ENCODE data around the gene SLC16A10. TPM values are rescaled to one million over a fixed set of nuclear protein-coding genes. Genes with fewer than 3 reads are reported as not detected.
"Not testable (repeated sequence)": the region's sequence is repeated elsewhere in the genome, so short reads cannot be mapped to it uniquely, and the experiment has no call there.

SLC16A10 gene
- total RNA-seq, 3 donors from 2014 or later = 1.3 to 5.4 (median 1.8) TPM

DNA sequence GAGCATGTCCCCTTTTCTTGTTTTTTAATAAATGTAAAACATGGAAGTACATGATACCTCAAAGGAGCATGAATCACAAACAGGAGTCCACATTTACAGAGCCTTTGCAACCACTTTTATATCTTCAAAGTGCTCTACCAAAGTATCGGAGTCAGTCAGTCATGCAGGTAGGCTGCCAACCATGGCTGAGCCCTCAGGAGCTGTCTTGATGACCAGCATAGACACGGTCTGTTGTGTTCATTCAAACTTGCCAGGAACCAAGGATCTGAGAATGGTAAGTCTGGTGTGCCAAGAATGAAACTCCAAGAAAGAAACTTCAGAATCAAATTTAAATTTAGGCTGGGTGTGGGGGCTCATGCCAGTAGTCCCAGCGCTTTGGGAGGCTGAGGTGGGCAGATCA is 111.5 kb downstream of the SLC16A10 start:
- no peaks in the 10 kb centered on the region for H3K27me3 ChIP-seq
- no peak for DNase-seq (ENCODE audit: low spot score in 2 of 2)
- no peak overlapping the region for H3K27ac ChIP-seq
- H3K4me3 ChIP-seq = no peak overlapping the region
- H3K9me3 ChIP-seq = no peaks in the 10 kb centered on the region
- H3K36me3 ChIP-seq = no peaks in the 10 kb centered on the region
- TF ChIP-seq POLR2A (IDR thresholded peaks at IDR 0.05) = no peak
- no peak for TF ChIP-seq POLR2AphosphoS5 (IDR thresholded peaks at IDR 0.05)
- TF ChIP-seq CTCF (IDR thresholded peaks at IDR 0.05) = no peak
- H3K4me1 ChIP-seq = no peaks in the 10 kb centered on the region
- intact Hi-C loops (cut with DNase I; ENCODE audit: low total_unique reads) = no loop called here

- no peak overlapping the region for H3K27ac ChIP-seq
- DNase-seq (ENCODE audit: low spot score in 2 of 2) = no peak
- no peaks in the 10 kb centered on the region for H3K4me1 ChIP-seq
- no peaks in the 10 kb centered on the region for H3K27me3 ChIP-seq
- H3K9me3 ChIP-seq = no peaks in the 10 kb centered on the region
- intact Hi-C loops (cut with DNase I; ENCODE audit: low total_unique reads) = no loop called here
- no peaks in the 10 kb centered on the region for H3K36me3 ChIP-seq
- H3K4me3 ChIP-seq = no peak overlapping the region
- TF ChIP-seq POLR2A (IDR thresholded peaks at IDR 0.05) (no peak), CTCF (IDR thresholded peaks at IDR 0.05) (no peak), POLR2AphosphoS5 (IDR thresholded peaks at IDR 0.05) (no peak)
Measured at GRCh38 chr6:111199935-111200334, 112.6 kb downstream of the SLC16A10 start.

DNA sequence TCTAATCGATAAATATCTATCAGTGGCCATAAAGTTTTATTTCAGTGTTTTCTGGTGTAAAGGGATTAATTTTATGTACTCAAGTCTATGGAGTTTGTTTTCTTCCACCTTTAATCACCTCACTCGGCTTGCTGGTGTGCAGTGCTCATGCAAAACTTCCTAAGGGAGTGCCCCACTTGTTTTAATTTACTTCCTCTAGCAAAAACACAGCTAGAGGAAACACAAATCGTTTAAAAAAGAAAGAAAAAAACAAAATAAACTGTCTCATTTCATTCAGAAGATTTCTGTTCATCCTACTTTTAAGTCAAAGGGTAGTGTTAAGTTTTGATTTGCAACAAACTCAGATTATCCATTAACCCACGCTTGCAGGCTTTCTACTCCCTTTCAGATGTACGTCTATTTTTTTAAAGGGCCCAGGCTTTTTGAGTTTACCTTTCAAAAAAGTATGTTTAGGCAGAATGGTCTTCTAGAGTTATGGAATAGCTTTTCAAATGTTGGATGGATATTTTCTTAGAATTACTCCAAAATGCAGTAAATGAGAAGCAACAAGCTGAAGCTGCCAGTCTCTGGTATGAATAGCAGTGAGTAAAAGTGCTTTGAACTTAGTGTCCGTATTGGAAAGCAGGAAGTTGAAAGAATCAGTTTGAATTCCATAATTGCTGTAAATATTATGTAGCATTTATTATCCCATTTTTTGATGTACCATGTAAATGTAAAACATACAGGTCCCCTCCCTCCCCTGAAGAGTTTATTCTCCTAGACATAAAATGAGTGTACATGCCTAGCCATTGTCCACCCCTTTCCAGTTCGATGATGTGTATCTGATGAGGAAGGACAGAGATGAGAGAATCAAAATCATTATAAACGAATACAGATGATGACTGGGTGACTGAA is 113.3 kb downstream of the SLC16A10 start:
- TF ChIP-seq CTCF (IDR thresholded peaks at IDR 0.05) (no peak), POLR2AphosphoS5 (IDR thresholded peaks at IDR 0.05) (no peak), POLR2A (IDR thresholded peaks at IDR 0.05) (no peak)
- intact Hi-C loops (cut with DNase I; ENCODE audit: low total_unique reads) = no loop called here
- Histone ChIP-seq H3K36me3 (no peaks in the 10 kb centered on the region), H3K4me3 (no peak overlapping the region), H3K27ac (no peak overlapping the region), H3K9me3 (no peaks in the 10 kb centered on the region), H3K27me3 (no peaks in the 10 kb centered on the region), H3K4me1 (no peaks in the 10 kb centered on the region)
- no peak for DNase-seq (ENCODE audit: low spot score in 2 of 2)

GRCh38 chr6:111201244-111201554 is 113.9 kb downstream of the SLC16A10 start:
- intact Hi-C loops (cut with DNase I; ENCODE audit: low total_unique reads) = no loop called here
- no peaks in the 10 kb centered on the region for H3K9me3 ChIP-seq
- DNase-seq (ENCODE audit: low spot score in 2 of 2) = no peak
- no peak overlapping the region for H3K4me3 ChIP-seq
- no peak for TF ChIP-seq POLR2AphosphoS5 (IDR thresholded peaks at IDR 0.05)
- no peak for TF ChIP-seq CTCF (IDR thresholded peaks at IDR 0.05)
- no peak for TF ChIP-seq POLR2A (IDR thresholded peaks at IDR 0.05)
- H3K27me3 ChIP-seq = no peaks in the 10 kb centered on the region
- no peaks in the 10 kb centered on the region for H3K4me1 ChIP-seq
- no peaks in the 10 kb centered on the region for H3K36me3 ChIP-seq
- H3K27ac ChIP-seq = no peak overlapping the region

DNA sequence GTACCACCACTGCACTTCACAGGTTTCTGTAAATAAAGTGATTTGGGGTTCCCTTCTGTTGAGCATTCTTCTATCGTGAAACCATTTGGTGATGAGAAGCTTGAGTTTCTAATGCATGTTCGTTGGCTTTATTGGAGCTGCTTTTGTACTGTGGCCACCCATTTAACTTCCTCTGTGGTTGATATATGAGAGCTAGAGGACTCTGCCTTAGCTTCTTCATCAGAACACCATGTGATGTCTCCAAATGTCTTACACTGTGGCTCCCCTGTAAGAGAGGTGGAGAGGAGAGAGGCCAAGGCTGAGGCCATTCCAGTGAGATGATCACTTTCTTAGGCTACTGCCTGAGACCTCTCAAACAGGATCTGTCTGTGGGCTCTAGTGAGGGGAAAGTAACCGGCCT is 114.5 kb downstream of the SLC16A10 start:
- Histone ChIP-seq H3K27ac (no peak overlapping the region), H3K4me3 (no peak overlapping the region), H3K9me3 (no peaks in the 10 kb centered on the region), H3K27me3 (no peaks in the 10 kb centered on the region), H3K4me1 (no peaks in the 10 kb centered on the region), H3K36me3 (no peaks in the 10 kb centered on the region)
- TF ChIP-seq POLR2A (IDR thresholded peaks at IDR 0.05) = no peak
- TF ChIP-seq POLR2AphosphoS5 (IDR thresholded peaks at IDR 0.05) = no peak
- TF ChIP-seq CTCF (IDR thresholded peaks at IDR 0.05) = no peak
- intact Hi-C loops (cut with DNase I; ENCODE audit: low total_unique reads) = no loop called here
- DNase-seq (ENCODE audit: low spot score in 2 of 2) = no peak

DNA sequence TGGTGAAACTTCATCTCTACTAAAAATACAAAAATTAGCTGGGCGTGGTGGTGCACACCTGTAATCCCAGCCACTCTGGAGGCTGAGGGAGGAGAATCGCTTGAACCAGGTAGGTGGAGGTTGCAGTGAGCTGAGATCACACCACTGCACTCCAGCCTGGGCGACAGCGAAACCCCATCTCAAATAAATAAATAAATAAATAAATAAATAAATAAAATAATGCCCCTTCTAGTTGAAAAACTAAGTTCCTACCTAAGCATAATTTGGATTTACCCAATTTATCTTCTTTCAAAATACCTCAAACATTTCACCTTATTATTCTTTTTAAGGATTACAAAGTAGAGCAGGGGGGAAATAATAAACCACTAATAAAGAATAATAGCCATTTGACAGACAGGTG is 116.2 kb downstream of the SLC16A10 start:
- H3K4me3 ChIP-seq; H3K4me1 ChIP-seq; H3K27me3 ChIP-seq; intact Hi-C loops (cut with DNase I; ENCODE audit: low total_unique reads); H3K36me3 ChIP-seq; H3K9me3 ChIP-seq; DNase-seq (ENCODE audit: low spot score in 2 of 2); H3K27ac ChIP-seq: not testable (repeated sequence)

Measured in breast epithelium (tissue), 4 donors.